Amniotic epithelial cell (primary cell): ENCODE results near the gene LRRC23.
A peak's percentile ranks its signal among the peaks of the same experiment; 100 is the strongest.

Experiments used
- DNase-seq: peaks from one replicate; pipeline ENCODE4 v3.0.0-alpha.2; 2010; ENCODE audit warnings: low read depth

LRRC23 gene

DNA sequence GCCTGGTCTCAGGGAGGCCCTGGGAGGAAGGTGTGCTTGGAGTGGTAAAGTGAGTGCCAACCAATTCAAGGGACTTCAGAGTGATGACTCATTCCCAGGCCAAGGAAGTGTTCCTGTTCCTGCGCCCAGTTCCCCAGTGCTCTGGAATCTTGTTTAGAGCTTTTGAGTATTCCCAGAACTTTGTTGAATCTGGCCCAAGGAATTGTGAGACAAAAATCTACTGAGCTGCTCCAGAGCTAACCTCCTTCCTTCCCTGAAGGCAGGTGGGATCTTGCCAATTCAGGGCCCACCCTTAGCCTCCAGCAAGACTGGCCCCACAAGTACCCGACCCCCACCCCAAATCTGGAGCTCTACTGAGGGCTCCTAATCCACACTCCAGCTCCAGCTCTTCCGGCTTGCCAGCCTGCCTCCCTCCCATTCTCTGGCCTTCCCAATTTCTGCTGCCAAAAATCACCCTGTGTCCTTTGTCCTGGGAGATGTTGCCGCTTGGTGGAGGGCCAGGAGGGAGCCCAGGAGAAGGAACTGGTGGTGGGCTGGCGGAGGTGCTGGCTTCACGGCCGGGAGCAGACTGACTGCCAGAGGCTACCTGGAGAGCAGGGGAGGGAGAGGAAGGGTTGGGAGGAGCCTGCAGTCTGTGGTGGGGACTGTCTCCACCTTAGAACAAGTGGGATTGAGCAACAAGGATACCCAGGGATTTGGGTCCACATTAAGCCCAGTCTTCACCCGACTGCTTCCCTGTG lies 21.1 kb downstream of the LRRC23 start:
- peak; percentile 83 for DNase-seq

DNA sequence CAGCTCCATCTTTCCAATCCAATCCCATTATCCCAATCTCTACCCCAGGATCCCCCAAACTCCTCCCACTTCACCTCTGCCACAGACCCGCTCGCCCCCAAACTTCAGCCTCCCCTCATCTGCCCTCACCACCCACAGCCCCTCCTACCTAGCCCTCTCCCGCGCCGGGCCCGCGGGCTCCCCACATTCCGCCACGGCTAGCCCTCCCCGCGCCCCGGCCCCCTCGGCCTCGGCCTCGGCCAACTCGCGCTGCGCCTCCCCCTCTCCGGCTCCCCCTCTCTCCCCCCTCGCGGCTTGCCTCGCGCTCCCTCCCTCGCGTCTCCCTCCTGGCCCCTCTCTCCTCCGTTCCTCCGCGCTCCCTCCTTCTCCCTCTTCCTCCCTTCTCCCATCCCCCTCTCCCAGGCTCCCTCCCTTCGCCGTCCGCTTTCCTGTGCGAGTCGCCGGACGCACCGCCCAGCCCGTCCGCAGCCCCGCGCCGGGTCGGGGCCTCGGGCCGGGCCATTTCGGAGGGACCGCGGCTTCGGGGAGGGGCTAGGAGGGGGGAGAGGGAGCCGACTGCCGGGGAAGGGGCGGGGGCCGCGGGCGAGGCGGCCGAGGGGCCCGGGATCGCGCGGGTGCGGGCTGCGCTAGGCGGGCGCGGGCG lies 22.9 kb downstream of the LRRC23 start, which contains the start of gene ATN1:
TSS of gene ATN1 (plus strand) at position 581 of the 643 bp plus-strand sequence. CDS start 6,043 bp downstream, outside the sequence.
- peak; percentile 87 for DNase-seq

DNA sequence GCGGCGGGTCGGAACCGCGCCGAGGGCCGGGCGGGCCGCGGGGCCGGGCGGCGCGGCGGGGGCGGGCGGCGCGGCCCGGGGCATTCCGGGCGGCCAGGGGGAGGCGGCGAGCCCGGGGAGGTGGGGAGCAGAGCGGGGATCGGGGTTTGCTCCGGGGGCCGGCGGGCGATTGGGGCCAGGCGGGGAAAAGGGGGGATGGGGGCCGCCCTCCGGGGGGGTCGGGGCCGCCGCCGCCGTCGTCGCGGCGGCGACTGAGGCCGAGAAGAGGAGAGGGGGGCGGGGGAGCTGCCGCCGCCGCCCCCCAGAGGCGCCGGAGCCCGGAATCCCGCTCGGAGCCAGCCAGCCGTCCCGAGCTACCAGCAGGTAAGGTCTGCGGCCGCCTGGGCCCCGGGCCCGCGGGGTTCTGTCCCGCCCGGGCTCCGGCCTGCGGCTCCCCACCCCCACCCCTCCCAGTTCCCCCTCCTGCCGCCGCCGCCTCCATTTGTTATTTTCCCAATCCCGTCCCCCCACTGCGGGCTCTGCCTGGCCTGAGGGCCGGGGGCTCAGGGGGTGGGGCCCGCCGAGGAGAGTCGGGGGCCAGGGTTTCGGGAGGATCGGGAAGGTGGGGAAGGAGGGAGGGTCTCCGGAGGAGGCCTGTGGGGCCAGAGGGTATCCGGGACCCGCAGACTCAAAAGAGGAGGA lies 23.5 kb downstream of the LRRC23 start:
- no peak for DNase-seq

DNA sequence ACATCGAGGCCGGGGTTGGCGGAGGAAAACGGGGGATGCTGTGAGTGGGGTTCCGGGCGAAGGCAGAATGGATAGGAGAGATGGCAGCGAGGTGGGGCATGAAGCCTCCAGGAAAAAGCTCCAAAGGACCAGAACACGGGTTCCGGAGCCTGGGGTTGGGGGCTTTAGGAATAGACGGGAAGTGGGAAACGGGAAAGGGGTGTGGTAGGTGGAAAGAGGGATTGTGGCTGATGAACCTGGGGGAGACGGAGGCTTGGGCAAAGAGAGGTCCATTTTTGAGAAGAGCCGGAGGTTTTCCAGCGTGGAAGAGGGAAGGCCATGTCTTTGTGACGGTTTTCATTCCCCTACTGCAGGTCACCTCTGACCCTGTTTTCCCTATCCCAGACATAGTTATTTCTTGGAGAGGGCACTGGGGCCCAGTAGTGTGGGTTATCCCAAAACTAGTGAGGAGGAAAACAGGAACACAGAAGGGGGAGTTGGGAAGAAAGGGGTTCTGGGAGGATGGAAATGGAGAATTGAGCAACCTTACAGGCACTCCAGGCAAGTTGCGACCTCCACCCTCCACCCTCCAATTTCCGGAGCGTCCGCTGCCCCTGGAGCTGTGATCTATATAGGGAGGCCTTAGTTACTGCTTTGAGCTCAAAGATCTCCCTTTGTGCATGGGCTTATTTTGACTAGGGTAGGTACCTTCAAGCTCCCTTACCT lies 24.2 kb downstream of the LRRC23 start:
- no peak for DNase-seq

DNA sequence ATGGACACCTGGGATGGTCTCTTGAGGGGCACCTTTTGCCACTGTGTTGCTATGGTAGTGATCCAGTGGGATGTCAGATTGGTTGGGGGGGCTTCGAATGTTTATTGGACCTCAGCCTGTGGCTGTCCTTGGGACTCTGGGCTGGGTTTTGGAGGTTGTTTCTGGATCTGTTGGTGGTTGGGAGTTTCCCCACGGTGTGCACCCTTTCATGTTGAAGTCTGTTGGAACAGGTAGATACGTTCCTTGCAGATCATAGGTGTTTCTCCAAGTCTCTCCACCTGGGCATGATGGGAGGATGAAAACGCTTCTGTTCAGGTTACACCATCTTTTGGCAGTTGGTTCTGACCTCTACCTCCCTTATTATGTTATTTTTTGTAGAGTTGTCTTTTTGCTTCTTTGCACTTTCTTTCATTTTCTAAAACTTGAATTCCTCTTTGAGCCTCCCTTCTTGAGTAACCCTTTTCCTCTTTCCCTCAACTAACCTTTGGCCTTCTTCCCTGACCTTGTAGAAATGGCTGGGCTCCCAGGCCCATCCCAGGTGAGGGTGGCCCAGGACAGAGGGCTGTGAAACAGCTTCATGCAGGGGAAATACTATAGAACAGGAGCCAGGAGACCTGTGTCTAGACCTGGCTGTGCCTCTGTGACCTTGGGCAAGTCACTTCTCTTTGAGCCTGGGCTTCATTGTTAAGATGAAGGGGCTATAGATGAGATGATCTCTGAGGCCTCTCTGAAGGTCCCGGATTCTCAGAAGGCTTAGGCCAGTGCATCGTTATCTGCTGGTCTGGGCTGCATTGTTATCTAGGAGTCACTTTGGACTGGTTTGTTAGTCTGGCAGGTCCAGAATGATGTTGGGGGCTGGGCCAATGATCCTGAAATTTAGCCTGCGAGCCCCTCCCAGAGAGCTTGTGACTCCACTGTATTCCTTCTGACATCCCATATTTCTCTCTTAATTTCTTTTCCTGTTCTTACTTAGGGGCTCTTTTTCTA lies 25.1 kb downstream of the LRRC23 start:
- DNase-seq: no peak

DNA sequence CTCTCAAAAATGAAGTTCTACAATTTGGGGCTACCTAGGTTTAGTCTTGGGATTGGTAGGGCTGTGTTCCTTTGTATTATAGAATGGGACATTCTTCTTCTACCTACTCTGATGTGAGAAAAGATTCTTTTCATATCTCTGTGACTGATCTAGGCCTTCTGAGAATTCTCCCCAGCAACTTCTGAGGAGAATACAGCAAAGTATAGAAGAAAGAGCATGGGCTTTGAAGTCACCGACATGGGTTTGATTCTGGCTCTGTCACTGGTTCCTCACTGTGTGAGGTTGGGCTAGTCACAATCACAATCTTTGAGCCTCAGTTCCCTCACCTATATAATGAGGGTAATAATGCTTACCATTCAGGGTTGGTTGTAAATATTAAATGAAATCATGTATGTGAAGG lies 28.1 kb downstream of the LRRC23 start:
- no peak for DNase-seq

DNA sequence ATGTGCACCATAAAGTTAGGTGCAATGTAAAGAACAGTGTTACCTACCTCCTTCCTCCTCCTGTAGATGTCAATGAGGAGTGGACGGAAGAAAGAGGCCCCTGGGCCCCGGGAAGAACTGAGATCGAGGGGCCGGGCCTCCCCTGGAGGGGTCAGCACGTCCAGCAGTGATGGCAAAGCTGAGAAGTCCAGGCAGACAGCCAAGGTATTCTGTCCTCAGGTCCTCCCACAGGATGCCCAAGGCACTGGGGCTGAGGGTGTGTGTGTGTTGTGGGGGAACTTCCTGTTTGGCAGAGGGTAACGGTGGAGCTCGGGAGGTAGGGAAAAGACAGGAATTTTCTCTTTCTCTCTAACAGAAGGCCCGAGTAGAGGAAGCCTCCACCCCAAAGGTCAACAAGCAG lies 29.5 kb downstream of the LRRC23 start:
- DNase-seq: peak; percentile 39

DNA sequence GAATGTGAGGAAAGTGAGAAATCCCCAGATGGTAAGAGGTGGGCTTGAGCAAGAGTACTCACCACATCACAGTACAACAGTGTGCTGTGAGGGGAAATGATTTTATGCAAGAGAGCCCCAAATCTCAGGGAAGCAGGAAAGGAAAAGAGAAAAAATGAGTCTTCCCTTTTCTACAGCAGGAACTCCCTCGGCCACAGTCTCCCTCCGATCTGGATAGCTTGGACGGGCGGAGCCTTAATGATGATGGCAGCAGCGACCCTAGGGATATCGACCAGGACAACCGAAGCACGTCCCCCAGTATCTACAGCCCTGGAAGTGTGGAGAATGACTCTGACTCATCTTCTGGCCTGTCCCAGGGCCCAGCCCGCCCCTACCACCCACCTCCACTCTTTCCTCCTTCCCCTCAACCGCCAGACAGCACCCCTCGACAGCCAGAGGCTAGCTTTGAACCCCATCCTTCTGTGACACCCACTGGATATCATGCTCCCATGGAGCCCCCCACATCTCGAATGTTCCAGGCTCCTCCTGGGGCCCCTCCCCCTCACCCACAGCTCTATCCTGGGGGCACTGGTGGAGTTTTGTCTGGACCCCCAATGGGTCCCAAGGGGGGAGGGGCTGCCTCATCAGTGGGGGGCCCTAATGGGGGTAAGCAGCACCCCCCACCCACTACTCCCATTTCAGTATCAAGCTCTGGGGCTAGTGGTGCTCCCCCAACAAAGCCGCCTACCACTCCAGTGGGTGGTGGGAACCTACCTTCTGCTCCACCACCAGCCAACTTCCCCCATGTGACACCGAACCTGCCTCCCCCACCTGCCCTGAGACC lies 31.0 kb downstream of the LRRC23 start:
- DNase-seq: peak; percentile 37

DNA sequence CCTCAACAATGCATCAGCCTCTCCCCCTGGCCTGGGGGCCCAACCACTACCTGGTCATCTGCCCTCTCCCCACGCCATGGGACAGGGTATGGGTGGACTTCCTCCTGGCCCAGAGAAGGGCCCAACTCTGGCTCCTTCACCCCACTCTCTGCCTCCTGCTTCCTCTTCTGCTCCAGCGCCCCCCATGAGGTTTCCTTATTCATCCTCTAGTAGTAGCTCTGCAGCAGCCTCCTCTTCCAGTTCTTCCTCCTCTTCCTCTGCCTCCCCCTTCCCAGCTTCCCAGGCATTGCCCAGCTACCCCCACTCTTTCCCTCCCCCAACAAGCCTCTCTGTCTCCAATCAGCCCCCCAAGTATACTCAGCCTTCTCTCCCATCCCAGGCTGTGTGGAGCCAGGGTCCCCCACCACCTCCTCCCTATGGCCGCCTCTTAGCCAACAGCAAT lies 31.6 kb downstream of the LRRC23 start:
- no peak for DNase-seq

DNA sequence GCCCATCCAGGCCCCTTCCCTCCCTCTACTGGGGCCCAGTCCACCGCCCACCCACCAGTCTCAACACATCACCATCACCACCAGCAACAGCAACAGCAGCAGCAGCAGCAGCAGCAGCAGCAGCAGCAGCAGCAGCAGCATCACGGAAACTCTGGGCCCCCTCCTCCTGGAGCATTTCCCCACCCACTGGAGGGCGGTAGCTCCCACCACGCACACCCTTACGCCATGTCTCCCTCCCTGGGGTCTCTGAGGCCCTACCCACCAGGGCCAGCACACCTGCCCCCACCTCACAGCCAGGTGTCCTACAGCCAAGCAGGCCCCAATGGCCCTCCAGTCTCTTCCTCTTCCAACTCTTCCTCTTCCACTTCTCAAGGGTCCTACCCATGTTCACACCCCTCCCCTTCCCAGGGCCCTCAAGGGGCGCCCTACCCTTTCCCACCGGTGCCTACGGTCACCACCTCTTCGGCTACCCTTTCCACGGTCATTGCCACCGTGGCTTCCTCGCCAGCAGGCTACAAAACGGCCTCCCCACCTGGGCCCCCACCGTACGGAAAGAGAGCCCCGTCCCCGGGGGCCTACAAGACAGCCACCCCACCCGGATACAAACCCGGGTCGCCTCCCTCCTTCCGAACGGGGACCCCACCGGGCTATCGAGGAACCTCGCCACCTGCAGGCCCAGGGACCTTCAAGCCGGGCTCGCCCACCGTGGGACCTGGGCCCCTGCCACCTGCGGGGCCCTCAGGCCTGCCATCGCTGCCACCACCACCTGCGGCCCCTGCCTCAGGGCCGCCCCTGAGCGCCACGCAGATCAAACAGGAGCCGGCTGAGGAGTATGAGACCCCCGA lies 32.2 kb downstream of the LRRC23 start:
- DNase-seq: no peak

DNA sequence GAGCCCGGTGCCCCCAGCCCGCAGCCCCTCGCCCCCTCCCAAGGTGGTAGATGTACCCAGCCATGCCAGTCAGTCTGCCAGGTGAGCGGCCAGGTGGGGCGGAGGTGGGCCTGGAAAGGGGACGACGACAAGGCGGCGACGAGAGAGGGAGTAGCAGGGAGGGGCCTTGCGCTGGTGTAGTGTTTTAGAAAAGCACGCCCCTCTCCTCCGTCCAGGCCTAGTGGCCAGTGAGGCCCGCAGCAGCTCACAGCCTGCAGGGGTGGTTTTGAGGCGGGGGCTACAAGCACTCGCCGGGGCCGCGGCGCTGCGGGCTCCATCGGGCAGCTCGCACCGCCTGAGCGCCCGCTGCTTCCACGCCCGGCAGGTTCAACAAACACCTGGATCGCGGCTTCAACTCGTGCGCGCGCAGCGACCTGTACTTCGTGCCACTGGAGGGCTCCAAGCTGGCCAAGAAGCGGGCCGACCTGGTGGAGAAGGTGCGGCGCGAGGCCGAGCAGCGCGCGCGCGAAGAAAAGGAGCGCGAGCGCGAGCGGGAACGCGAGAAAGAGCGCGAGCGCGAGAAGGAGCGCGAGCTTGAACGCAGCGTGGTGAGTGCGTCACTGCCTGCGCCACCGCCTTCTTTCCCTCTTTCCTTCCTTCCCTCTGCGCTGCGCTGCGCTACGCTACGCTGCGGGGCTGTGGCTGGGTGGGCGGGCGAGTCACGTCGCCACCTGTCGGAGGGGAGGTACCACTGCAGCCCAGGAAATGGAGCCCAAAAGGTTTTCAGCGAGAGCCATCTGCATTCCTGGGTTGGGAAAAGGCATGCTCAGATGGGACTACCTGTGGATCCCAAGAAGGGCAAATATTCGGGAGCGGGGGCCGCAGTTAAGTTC lies 33.1 kb downstream of the LRRC23 start:
- DNase-seq: peak; percentile 89

DNA sequence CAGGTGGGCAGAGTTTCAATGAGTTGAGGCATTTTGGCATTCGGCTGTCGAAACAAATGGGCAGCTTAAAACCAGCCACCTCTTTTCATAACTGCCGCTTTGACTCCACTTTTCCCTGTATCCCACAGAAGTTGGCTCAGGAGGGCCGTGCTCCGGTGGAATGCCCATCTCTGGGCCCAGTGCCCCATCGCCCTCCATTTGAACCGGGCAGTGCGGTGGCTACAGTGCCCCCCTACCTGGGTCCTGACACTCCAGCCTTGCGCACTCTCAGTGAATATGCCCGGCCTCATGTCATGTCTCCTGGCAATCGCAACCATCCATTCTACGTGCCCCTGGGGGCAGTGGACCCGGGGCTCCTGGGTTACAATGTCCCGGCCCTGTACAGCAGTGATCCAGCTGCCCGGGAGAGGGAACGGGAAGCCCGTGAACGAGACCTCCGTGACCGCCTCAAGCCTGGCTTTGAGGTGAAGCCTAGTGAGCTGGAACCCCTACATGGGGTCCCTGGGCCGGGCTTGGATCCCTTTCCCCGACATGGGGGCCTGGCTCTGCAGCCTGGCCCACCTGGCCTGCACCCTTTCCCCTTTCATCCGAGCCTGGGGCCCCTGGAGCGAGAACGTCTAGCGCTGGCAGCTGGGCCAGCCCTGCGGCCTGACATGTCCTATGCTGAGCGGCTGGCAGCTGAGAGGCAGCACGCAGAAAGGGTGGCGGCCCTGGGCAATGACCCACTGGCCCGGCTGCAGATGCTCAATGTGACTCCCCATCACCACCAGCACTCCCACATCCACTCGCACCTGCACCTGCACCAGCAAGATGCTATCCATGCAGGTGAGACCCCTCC lies 34.0 kb downstream of the LRRC23 start:
- no peak for DNase-seq

DNA sequence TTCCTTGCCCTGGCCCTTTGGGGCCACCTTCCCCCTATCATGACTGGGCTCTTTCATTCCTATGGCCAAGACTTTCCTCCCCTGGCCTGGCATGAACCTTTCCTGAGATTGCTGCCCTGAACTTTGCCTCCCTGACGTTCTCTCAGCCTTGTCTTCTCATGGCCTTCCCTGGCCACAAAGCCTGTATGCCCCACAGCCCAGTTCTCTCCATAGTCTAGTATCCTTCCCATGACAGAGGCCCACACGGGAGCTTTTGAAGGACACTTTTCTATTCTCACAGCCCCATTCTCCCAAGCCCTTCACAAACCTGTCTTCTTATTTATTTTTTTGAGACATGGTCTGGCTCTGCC lies 34.5 kb downstream of the LRRC23 start:
- no peak for DNase-seq

DNA sequence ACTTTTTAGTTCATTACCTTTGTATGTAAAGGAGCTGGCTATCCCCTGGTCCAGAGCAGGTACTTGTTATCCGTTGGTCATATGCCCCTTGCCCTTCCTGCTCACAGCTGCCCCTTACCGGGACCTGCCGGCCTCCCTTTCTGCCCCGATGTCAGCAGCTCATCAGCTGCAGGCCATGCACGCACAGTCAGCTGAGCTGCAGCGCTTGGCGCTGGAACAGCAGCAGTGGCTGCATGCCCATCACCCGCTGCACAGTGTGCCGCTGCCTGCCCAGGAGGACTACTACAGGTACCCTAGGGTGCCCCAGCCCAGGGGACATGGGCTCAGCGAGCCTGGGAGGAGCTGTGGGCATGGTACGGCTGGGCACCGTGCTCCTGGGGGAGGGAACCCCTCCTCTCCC lies 36.6 kb downstream of the LRRC23 start:
- DNase-seq: no peak

DNA sequence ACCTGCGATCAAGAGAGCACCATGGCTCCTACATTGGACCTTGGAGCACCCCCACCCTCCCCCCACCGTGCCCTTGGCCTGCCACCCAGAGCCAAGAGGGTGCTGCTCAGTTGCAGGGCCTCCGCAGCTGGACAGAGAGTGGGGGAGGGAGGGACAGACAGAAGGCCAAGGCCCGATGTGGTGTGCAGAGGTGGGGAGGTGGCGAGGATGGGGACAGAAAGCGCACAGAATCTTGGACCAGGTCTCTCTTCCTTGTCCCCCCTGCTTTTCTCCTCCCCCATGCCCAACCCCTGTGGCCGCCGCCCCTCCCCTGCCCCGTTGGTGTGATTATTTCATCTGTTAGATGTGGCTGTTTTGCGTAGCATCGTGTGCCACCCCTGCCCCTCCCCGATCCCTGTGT lies 37.2 kb downstream of the LRRC23 start:
- DNase-seq: no peak

DNA sequence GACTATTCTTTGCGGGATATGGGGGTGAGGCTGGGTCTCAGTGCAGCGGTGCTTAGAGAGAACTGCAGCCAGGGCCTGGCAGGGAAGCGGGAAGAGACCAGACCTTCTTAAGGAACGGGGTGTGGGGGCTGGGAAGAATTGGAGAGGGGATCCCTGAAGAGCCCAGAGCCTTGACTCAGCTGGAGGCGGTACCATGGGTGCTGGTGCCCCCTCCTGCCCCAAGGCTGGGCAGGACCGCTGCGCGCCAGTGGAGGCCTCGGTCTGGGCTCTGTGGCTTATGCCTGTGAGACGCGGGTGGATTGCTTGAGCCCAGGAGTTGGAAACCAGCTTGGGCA lies 37.7 kb downstream of the LRRC23 start:
- no peak for DNase-seq

DNA sequence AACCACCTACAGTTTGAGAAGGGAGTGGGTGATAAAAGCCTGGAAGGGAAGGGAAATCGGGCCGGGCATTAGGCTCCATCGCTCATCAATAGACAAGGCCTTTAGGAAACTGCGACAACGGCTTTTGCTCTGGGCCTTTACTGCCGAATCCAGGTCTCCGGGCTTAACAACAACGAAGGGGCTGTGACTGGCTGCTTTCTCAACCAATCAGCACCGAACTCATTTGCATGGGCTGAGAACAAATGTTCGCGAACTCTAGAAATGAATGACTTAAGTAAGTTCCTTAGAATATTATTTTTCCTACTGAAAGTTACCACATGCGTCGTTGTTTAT lies 38.7 kb downstream of the LRRC23 start:
- peak; percentile 94 for DNase-seq
